ENCODE data around the gene EMILIN2.

EMILIN2 gene

DNA sequence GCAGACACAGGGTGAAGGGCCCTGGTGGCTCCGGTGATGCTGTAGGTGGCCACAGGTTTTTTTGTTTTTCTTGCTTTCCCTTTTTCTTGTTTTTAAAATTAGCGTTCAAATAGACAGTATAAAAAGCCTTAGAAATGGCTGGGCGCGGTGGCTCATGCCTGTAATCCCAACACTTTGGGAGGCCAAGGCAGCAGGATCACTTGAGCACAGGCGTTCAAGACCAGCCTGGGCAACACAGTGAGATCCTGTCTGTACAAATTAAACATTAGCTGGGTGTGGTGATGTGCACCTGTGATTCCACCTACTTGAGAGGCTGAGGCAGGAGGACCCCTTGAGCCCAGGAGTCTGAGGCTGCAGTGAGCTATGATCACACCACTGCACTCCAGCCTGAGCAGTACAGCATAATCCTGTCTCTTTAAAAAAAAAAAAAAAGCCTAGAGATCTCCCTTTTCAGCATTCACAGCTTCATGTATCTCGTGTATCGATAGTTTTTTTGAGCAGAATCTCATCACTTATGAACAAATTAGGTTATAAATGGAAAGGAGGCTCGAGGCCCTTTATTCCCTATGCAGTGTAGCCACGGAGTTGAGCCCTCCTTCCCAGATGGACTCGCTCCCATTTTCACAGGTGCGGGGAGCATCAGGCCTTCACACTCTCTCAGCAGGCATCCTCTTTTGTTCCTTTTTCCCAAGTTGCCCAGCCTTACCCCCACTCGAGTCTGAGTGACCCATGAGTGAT is 50.8 kb downstream of the EMILIN2 start:
- no peak for DNase-seq (ENCODE audit: low spot score)
- FAIRE-seq = peak; percentile 17

DNA sequence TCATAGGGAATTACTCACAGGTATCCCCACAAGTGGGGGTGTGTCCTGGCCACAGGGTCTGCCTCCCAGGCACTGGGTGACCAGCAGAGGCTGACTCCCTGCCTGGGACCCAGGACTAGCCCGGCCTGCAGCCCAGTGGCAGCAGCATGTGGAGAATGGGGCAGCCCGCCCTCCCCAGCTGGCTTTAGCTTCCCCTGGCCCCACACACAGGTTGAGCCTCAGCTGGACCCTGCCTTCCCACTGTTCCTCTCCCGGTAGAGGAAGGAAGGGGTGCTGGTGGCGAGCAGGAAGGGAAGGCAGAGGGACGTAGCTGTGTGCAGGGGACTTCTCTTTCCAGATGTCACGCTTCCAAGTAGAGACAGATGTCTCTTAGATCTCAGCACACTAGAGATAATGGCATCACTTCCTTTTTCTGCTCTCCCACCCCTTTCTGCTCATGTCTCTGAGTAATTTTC is 51.4 kb downstream of the EMILIN2 start:
- FAIRE-seq (peak; percentile 88), DNase-seq (ENCODE audit: low spot score) (peak; percentile 75)

GRCh38 chr18:2900684-2901422 is 54.0 kb downstream of the EMILIN2 start:
- DNase-seq (ENCODE audit: low spot score) (no peak), FAIRE-seq (peak; percentile 55)

DNA sequence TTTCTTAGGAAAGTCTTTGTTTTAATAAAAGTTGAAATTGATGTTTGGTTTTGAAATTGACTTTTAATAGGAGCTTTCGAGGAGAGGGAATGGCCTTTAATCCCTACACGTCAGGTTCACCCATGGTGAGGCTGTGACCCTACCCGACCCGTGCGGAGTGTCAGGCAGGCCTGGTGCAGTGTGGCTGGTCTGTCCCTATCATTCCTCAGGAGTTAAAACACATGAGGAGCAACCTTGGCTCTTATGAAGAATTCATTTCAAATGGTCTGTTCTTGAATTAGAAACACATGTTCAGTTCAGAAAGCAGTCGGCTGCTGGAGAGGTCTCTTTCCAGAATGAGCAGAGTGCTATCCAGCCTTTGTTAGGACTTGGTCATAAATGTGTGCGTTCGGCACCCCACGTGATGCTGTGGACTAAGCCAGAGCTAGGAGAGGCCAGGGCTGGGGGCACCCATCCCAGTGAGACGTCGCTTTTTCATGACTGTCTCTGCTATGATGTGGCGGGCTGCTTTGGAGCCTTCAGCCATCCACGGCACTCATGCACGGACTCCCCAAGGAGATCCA is 54.7 kb downstream of the EMILIN2 start:
- FAIRE-seq (peak; percentile 59), DNase-seq (ENCODE audit: low spot score) (no peak)

DNA sequence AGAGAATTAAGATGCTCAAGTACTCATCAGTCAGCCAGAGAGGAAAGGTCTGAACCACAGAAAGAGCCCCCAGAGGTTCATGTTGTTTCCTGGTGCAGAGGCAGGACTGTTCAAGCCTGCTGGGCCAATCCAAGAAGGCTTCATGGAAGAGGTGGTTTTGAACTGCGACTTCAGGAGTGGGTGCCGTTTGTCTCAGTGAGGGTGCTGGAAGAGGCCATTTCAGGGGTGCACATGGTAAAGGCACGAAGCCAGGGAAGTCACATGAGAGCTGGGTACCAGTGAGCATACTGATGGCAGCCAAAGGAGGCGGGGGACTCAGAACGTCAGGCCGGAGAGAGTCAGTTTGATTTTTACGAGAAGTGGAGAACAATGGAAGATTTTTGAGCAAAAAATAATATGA is 55.5 kb downstream of the EMILIN2 start:
- peak; percentile 74 for FAIRE-seq
- no peak for DNase-seq (ENCODE audit: low spot score)

GRCh38 chr18:2903006-2903405 is 56.2 kb downstream of the EMILIN2 start:
- FAIRE-seq (peak; percentile 76), DNase-seq (ENCODE audit: low spot score) (peak; percentile 85)

DNA sequence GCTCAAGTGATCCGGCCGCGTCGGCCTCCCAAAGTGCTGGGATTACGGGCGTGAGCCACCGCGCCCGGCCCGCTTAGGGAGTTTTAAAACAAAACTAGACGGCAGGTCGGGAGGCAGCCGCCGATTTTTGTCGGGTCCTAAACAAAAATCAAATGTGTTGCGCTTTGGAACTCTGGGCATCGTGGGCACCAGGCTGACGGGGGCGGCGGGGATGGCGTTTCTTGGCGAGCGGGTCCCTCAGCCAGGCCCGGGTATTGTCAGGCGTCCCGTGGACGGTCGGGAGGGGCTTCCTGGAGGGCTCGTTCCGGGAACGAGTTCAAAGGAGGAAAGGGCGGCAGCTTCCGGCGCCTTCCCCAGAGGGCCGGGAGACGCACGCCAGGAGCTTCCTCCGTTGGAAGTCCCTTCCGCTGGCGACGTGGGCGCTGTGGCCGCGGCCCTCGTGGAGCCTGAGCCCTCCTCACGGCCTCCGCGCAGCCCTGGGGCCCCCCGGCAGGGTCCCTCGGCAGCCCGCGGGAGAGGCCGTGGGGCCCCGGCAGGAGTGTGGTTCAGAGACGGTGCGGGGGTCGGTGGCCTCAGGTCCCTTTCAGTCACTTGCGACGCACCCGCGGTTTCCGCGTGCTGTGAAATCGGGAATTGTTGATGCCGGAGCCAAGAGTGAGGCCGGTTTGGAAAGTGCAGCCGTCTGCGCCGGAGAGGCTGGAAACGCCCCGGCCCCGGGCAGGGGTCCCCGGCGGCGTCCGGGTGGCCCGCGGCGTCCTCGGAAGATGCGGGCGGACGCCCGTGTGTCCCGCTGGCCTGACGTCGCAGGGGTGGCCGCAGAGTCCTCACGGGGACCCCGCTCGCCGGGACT is 59.3 kb downstream of the EMILIN2 start:
- DNase-seq (ENCODE audit: low spot score) (peak; percentile 99), FAIRE-seq (no peak)

DNA sequence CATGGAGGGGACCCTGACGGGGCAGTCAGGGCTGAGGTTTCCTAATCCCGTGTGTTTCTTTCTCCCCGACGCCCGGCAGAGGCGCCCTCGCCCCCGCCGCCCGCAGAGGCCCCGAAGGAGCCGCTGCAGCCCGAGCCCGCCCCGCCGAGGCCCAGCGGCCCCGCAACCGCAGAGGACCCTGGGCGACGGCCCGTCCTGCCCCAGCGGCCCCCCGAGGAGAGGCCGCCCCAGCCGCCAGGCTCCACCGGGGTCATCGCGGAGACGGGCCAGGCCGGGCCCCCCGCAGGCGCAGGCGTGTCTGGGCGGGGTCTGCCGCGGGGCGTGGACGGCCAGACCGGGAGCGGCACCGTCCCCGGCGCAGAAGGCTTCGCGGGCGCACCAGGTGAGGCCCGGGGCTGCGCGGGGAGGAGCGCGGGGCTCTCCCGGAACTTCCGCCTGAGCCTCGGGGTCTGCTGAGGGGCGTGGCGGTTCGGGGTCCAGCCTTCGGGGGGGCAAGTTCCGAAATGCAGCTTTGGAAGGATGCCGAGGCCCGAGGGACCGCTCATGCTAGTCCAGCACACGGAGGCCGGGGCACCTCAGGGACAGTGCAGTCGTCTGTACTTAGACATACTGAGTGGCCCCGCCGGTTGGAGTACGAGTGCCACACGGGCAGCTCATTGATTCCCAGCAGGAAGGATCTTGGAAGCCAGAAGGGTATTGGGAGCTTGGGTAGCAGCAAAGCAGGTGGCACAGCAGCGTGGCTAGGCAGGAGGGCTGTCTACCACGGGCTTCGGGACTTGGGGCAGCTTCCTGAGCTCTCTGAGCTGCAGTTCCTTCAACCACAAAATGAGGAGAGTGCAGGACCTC is 60.1 kb downstream of the EMILIN2 start:
- peak; percentile 95 for DNase-seq (ENCODE audit: low spot score)
- no peak for FAIRE-seq

DNA sequence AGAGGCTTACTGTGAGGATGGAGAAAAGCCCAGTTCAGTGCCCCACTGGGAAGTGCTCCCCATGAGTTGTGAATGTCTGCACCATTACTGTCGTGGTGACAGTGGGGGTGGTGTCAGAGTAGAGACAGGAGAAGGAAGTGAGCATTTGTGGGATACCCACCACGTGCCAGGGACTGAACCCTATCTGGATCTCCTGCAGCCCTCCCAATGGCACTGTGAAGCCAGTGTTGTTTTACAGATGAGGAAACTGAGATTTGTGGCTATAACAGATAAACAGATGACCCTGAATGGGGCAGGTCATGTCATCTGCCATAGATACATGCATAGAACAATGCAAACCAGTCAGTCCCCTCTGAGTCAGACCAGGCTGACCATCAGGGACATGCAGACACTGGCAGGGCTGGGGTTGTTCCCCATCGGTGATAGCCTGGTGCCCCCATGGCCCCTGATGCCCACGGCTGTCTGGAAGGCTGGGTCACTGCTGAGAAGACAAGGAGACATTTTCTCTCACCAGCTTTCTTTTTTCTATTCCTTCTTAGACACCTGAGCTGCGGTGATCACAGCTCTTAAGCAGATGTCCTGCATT is 60.8 kb downstream of the EMILIN2 start:
- DNase-seq (ENCODE audit: low spot score) (no peak), FAIRE-seq (no peak)

DNA sequence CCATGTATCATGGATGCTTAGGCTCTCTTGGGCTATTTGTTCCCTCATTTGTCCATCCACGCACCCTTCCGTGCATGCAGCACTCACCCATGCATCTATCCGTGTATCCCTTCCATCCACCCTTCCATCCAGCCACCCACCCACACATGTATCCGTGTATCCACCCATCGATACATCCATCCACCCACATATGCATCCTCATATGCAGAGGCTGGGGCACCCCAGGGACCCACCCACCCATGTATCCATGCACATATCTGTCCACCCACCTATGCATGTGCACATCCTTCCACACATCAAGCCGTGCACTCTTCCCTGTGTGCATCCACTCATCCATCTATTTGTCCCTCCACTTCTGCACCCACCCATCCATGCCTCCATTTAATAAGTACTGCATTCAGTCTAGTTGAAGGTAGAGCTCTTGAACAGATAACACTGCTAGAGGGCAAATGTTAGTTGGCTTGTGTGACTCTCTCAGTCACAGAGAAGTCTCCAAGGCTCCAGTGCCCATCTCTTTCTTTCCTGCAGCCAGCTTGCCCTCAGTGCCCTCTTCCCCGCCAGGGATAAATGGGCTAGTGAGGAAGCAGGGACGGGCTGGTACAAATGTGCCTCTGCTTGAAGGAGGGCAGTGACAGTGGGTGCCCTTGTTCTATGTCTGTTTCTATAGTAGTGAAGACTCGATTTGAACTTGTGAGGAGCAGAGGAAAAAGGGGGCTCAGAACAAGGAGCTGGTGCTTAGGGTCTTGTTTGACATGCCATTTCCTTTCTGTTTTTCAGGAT is 61.5 kb downstream of the EMILIN2 start:
- FAIRE-seq = peak; percentile 97
- DNase-seq (ENCODE audit: low spot score) = no peak

DNA sequence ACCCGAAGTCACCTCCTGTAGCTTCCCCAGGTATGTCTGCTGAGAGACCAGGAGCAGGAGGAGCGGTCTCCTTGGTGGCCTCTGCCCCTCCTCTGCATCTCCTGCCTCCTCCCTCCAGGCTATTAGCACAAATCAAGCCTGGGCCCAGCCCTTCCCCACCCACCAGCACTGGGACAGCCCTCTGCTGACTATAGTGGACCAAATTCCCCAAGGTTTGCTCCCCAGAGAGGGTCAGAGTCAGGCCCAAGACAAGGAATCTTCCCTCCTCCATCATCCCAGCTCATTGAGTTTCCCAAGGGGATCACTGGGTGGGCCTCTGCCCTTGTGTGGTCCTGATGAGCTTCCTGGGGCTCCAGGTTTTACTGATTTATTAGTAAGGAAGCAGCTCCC is 62.1 kb downstream of the EMILIN2 start:
- DNase-seq (ENCODE audit: low spot score) (no peak), FAIRE-seq (peak; percentile 81)

- no peak for DNase-seq (ENCODE audit: low spot score)
- FAIRE-seq = peak; percentile 40
Observed at GRCh38 chr18:2909431-2910140, 62.8 kb downstream of the EMILIN2 start.

DNA sequence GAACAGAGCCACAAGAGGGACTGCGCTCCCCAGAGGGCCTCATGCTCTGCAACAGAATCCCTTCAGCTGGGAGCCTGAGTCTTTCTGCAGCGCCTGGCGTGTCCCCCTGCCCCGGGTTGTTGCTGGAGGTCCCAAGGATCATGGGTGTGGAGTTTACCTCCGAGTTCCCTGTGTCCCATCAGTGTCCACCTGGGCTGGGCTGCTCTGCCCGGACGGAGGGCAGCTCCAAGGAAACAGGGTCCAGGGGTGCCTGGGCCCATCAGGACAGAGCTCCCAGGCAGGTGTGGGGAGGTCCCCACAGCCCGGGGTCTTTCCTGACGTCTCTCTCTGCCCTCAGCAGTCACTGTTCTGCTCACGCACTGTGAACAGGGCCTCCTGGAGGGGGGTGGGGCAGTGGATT is 63.5 kb downstream of the EMILIN2 start:
- no peak for DNase-seq (ENCODE audit: low spot score)
- FAIRE-seq = no peak

DNA sequence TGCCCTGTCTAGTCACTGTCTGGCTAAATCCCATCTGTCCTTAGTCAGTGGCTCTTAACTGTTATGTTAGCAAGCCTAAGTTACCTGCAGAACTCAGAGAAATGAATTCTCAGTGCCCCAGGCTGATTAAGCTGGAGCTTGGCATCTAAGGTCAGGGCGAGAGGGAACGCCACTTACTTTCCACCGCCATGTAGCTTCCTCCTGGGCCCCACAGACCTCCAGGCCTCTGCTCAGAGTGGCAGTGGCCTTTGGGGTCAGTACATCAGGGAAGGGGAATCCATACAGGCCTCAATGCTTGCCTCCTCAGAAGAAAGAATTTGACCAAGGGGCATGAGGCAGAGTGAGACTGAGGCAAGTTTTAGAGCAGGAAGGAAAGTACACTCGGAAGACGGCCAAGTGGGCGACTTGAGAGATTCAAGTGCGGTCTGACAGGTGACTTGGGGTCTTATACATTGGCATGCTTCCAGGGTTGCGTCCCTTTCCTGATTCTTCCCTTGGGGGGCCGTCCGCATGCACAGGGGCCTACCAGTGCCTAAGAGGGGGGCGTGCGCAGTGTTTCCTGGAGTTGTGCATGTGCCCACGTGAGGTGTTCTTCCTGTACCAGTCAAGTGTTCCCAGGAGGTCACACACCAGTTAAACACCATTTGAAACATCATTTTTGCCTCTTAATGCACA is 64.1 kb downstream of the EMILIN2 start:
- FAIRE-seq = no peak
- DNase-seq (ENCODE audit: low spot score) = no peak

DNA sequence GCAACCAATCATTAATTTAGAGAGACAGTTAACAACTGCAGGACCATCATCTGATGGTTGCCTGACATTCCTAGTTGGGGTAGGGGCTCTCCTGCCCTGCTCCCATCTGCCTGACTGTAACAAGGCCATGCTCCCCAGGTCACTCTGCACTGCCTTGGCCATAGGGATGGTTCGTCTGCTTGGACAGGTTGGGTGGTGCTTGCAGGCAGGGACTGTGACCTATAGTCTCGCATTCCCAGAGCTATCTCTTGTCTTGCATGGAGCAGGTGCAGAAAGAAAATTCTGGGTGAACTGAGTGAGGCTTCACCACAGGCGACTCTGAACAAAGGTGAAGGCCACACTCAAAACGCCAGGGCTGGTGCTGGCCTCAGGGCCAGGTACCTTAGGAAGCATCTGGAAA is 64.7 kb downstream of the EMILIN2 start:
- peak; percentile 89 for FAIRE-seq
- DNase-seq (ENCODE audit: low spot score) = no peak

- DNase-seq (ENCODE audit: low spot score) = no peak
- peak; percentile 91 for FAIRE-seq
Observed at GRCh38 chr18:2912357-2913299, 65.8 kb downstream of the EMILIN2 start.

GRCh38 chr18:2913398-2914005 is 66.7 kb downstream of the EMILIN2 start:
- peak; percentile 79 for FAIRE-seq
- no peak for DNase-seq (ENCODE audit: low spot score)
